GM13976 (cell line): Measurements from ENCODE around the gene CPNE5.

ENCODE experiments used
- DNase-seq: peaks from one replicate; pipeline ENCODE4 v3.0.0; 2012; ENCODE audit warnings: low spot score
- CTCF ChIP-seq: IDR thresholded peaks from 2 replicates; pipeline ENCODE4 v1.5.1; 2012; ENCODE audit warnings: borderline replicate concordance, mild to moderate bottlenecking; ENCODE audit not compliant: insufficient read depth; ENCODE audit errors: extremely low read depth, missing control alignments, control extremely low read depth
- in situ Hi-C: fragments of 300-500 bp; cut with MboI; formaldehyde crosslinking; loops from one replicate; pipeline ENCODE4 v1.12.0; 2022; ENCODE audit warnings: low sequenced_read_pairs, mixed read lengths, inconsistent platforms; ENCODE audit not compliant: unreplicated experiment

CPNE5 gene

GRCh38 chr6:36850021-36850420 is 10.8 kb upstream of the CPNE5 start:
- in situ Hi-C loops, result no loop called here
- no peak for TF ChIP-seq CTCF
- no peak for DNase-seq

- no peak for DNase-seq
- TF ChIP-seq CTCF, result no peak
- in situ Hi-C loops, result no loop called here
Measured at GRCh38 chr6:36848658-36849441, 9.6 kb upstream of the CPNE5 start.

GRCh38 chr6:36847991-36848390 is 8.7 kb upstream of the CPNE5 start:
- in situ Hi-C loops, result no loop called here
- DNase-seq, result no peak
- TF ChIP-seq CTCF, result no peak

GRCh38 chr6:36847152-36847551 is 7.9 kb upstream of the CPNE5 start:
- TF ChIP-seq CTCF, result no peak
- in situ Hi-C loops, result no loop called here
- DNase-seq, result no peak

GRCh38 chr6:36845233-36845632 is 6.0 kb upstream of the CPNE5 start:
- TF ChIP-seq CTCF, result no peak
- in situ Hi-C loops, result no loop called here
- DNase-seq, result no peak

GRCh38 chr6:36844232-36845170 is 5.3 kb upstream of the CPNE5 start:
- in situ Hi-C loops, result no loop called here
- DNase-seq, result no peak

More at GRCh38 chr6:36844232-36845170, 5.3 kb upstream of the CPNE5 start:
- no peak for TF ChIP-seq CTCF
